ENCODE data around the gene PMM2.

- no peak for TF ChIP-seq CTCF (IDR thresholded peaks at IDR 0.05)
- TF ChIP-seq POLR2A (IDR thresholded peaks at IDR 0.05), result no peak
Observed at GRCh38 chr16:8762254-8762653, 35.4 kb upstream of the PMM2 start.

Measured in adrenal gland (tissue), 5 donors.